Liver (tissue), 9 donors: ENCODE data around the gene STPG4. TPM values are rescaled to one million over a fixed set of nuclear protein-coding genes. Genes with fewer than 3 reads are reported as not detected.
A peak's percentile ranks its signal among the peaks of the same experiment; 100 is the strongest.

Experiments used
- DNase-seq: peaks from one replicate; pipeline ENCODE4 v3.0.0-alpha.2; 2017; ENCODE audit warnings: low spot score
- H3K27ac ChIP-seq, 2 donors: one replicate each; pipeline ENCODE4 v1.7.0; 2013; ENCODE audit warnings: inconsistent platforms in 2 of 2, low read length in 2 of 2, control low read depth in 1 of 2, low read depth in 1 of 2, mild to moderate bottlenecking in 1 of 2
- H3K27me3 ChIP-seq, 4 donors: one replicate each; pipeline versions ENCODE4 v1.6.1 to v1.7.0; 2013; ENCODE audit warnings: low read length in 3 of 4, inconsistent platforms in 1 of 4, mild to moderate bottlenecking in 1 of 4, moderate library complexity in 1 of 4; ENCODE audit not compliant: control insufficient read depth in 4 of 4, insufficient read depth in 4 of 4
- H3K36me3 ChIP-seq, 4 donors: one replicate each; pipeline versions ENCODE4 v1.6.1 to v1.7.0; 2013; ENCODE audit warnings: low read length in 3 of 4, mild to moderate bottlenecking in 3 of 4, low read depth in 1 of 4, moderate library complexity in 1 of 4; ENCODE audit not compliant: control insufficient read depth in 4 of 4, insufficient read depth in 3 of 4
- H3K4me1 ChIP-seq, 4 donors: one replicate each; pipeline versions ENCODE4 v1.6.1 to v1.7.0; 2013; ENCODE audit warnings: low read length in 3 of 4, mild to moderate bottlenecking in 3 of 4, moderate library complexity in 1 of 4; ENCODE audit not compliant: control insufficient read depth in 4 of 4, insufficient read depth in 4 of 4
- H3K4me3 ChIP-seq, 3 donors: one replicate each; pipeline versions ENCODE4 v1.6.1 to v1.7.0; 2013; ENCODE audit warnings: low read length in 3 of 3, control low read depth in 1 of 3, low read depth in 1 of 3, mild to moderate bottlenecking in 1 of 3
- H3K9ac ChIP-seq, 2 donors: one replicate each; pipeline ENCODE4 v1.7.0; 2013; ENCODE audit warnings: low read length in 2 of 2, mild to moderate bottlenecking in 2 of 2, moderate library complexity in 2 of 2, control low read depth in 1 of 2, low read depth in 1 of 2
- H3K9me3 ChIP-seq, 4 donors: one replicate each; pipeline versions ENCODE4 v1.6.1 to v1.7.0; 2013; ENCODE audit warnings: low read length in 3 of 4; ENCODE audit not compliant: control insufficient read depth in 4 of 4
- EGR1 ChIP-seq, 2 donors: IDR thresholded peaks; 2 replicates each; pipeline ENCODE4 v1.6.1; 2016 to 2018; ENCODE audit warnings: antibody characterized with exemption in 2 of 2, low read depth in 2 of 2
- FOXA1 ChIP-seq: IDR thresholded peaks from 2 replicates; pipeline ENCODE4 v1.6.1; 2016; ENCODE audit warnings: antibody characterized with exemption
- FOXA2 ChIP-seq: IDR thresholded peaks from 2 replicates; pipeline ENCODE4 v1.6.1; 2016; ENCODE audit warnings: antibody characterized with exemption
- GABPA ChIP-seq, 2 donors: IDR thresholded peaks in 1 of 2; conservative IDR thresholded peaks in 1 of 2; 2 replicates each; pipeline ENCODE4 v1.6.1; 2016; ENCODE audit warnings: antibody characterized with exemption in 2 of 2, mild to moderate bottlenecking in 1 of 2, moderate library complexity in 1 of 2
- HNF4A ChIP-seq, 2 donors: conservative IDR thresholded peaks; 2 replicates each; pipeline ENCODE4 v1.6.1; 2016; ENCODE audit warnings: antibody characterized with exemption in 2 of 2, mild to moderate bottlenecking in 2 of 2
- HNF4G ChIP-seq: IDR thresholded peaks from 2 replicates; pipeline ENCODE4 v1.6.1; 2016; ENCODE audit warnings: antibody characterized with exemption
- JUND ChIP-seq, 2 donors: IDR thresholded peaks; 2 replicates each; pipeline ENCODE4 v1.6.1; 2016; ENCODE audit warnings: antibody characterized with exemption in 2 of 2
- NR2F2 ChIP-seq: IDR thresholded peaks from 2 replicates; pipeline ENCODE4 v1.6.1; 2016; ENCODE audit warnings: antibody characterized with exemption
- RAD21 ChIP-seq, 2 donors: IDR thresholded peaks; 2 replicates each; pipeline ENCODE4 v1.6.1; 2016; ENCODE audit warnings: antibody characterized with exemption in 2 of 2, mild to moderate bottlenecking in 2 of 2
- RXRA ChIP-seq, 2 donors: IDR thresholded peaks; 2 replicates each; pipeline ENCODE4 v1.6.1; 2017 to 2018; ENCODE audit warnings: antibody characterized with exemption in 2 of 2, mild to moderate bottlenecking in 1 of 2
- SP1 ChIP-seq: IDR thresholded peaks from 2 replicates; pipeline ENCODE4 v1.6.1; 2018; ENCODE audit warnings: antibody characterized with exemption, mild to moderate bottlenecking
- TAF1 ChIP-seq: conservative IDR thresholded peaks from 2 replicates; pipeline ENCODE4 v1.6.1; 2016; ENCODE audit warnings: antibody characterized with exemption, mild to moderate bottlenecking
- YY1 ChIP-seq: IDR thresholded peaks from 2 replicates; pipeline ENCODE4 v1.6.1; 2016; ENCODE audit warnings: antibody characterized with exemption, mild to moderate bottlenecking
- WGBS: extraction: QIAGEN DNeasy Blood & Tissue Kit; methylation state at CpG from one replicate; pipeline ENCODE4 v1.1.7; 2013; 5-methylcytosine and 5-hydroxymethylcytosine counted together
- polyA plus RNA-seq, 2 donors: library from polyadenylated mRNA; stranded (reverse) in 1 of 2; unstranded in 1 of 2; fragments of 200-250 nt in 1 of 2; fragments of >200 nt in 1 of 2; fragmentation: Nextera tagmentation in 1 of 2; extraction: Ambion mirVana in 1 of 2; gene quantifications; one replicate each; pipeline versions ENCODE4 v1.2.1 to v1.2.3, GENCODE V29; 2013 to 2015
- total RNA-seq, 2 donors: library from RNA; depleted of rRNA; stranded (reverse); fragments of >200 nt; gene quantifications; one replicate each; pipeline ENCODE4 v1.2.3, GENCODE V29; 2014
- TF ChIP-seq, protein P1 (sequence below): IDR thresholded peaks from 2 replicates; pipeline ENCODE4 v1.6.1; 2016; ENCODE audit warnings: antibody characterized with exemption, mild to moderate bottlenecking
- TF ChIP-seq, protein P2 (sequence below): fragments of 150-350 bp; IDR thresholded peaks from 2 replicates; pipeline ENCODE4 v1.5.1; 2017; ENCODE audit warnings: improper control_type of control experiment, low read depth, low read length; ENCODE audit not compliant: missing input control
- TF ChIP-seq, protein P3 (sequence below): IDR thresholded peaks from 2 replicates; pipeline ENCODE4 v1.6.1; 2016; ENCODE audit warnings: antibody characterized with exemption
- TF ChIP-seq, protein P4 (sequence below): IDR thresholded peaks from 2 replicates; pipeline ENCODE4 v1.6.1; 2016; ENCODE audit warnings: antibody characterized with exemption
- TF ChIP-seq, protein P5 (sequence below): IDR thresholded peaks from 2 replicates; pipeline ENCODE4 v1.6.1; 2016; ENCODE audit warnings: antibody characterized with exemption
- donor health status: healthy.
- donor health status: healthy.
- donor health status: healthy.
- donor health status: healthy.
- donor health status: healthy.

STPG4 gene
- total and polyA plus RNA-seq, 4 donors = 0.25 TPM; not detected in 3

DNA sequence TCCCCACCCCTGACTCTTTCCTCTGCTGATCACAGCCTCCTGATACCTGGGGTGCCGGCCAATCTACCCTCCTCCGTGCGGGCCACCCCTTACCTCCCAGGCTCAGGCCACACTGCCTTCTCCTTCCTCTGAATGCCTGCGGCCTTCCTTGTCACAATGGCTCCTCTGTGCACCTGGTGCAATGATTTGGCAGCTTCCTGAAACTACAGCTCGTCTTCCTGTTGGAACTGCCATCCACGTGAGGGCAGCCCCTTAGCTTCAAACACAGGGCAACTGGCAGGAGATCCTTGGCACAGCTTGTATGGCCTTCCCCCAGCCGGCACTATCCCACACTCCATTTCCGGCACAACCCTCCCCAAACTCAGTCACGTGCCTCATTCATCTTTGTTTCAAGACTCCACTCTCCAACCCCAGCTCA lies 69.0 kb downstream of the STPG4 start:
- Histone ChIP-seq H3K27me3 (no peaks in the 10 kb centered on the region), H3K9ac (no peak overlapping the region), H3K27ac (peak overlapping the region in 1 of 2 donors; percentile 39), H3K4me3 (no peak overlapping the region), H3K4me1 (peaks cover under 1 to 4% (median 2%) of the 10 kb centered on the region in 4 donors), H3K36me3 (no peaks in the 10 kb centered on the region), H3K9me3 (no peaks in the 10 kb centered on the region)
- no peak for DNase-seq
- TF ChIP-seq NR2F2 (no peak), RXRA (IDR thresholded peaks at IDR 0.05) (no peak), HNF4A (conservative IDR thresholded peaks at IDR 0.05) (no peak), RAD21 (IDR thresholded peaks at IDR 0.05) (no peak), JUND (IDR thresholded peaks at IDR 0.05) (no peak), YY1 (no peak), SP1 (no peak), FOXA1 (no peak), HNF4G (no peak), EGR1 (IDR thresholded peaks at IDR 0.05; ENCODE audit: low read depth in 2 of 2) (no peak), TAF1 (no peak), FOXA2 (no peak), GABPA (IDR thresholded peaks at IDR 0.05 in 1 of 2, conservative IDR thresholded peaks at IDR 0.05 in 1 of 2) (no peak)
- TF ChIP-seq, protein P1, sequence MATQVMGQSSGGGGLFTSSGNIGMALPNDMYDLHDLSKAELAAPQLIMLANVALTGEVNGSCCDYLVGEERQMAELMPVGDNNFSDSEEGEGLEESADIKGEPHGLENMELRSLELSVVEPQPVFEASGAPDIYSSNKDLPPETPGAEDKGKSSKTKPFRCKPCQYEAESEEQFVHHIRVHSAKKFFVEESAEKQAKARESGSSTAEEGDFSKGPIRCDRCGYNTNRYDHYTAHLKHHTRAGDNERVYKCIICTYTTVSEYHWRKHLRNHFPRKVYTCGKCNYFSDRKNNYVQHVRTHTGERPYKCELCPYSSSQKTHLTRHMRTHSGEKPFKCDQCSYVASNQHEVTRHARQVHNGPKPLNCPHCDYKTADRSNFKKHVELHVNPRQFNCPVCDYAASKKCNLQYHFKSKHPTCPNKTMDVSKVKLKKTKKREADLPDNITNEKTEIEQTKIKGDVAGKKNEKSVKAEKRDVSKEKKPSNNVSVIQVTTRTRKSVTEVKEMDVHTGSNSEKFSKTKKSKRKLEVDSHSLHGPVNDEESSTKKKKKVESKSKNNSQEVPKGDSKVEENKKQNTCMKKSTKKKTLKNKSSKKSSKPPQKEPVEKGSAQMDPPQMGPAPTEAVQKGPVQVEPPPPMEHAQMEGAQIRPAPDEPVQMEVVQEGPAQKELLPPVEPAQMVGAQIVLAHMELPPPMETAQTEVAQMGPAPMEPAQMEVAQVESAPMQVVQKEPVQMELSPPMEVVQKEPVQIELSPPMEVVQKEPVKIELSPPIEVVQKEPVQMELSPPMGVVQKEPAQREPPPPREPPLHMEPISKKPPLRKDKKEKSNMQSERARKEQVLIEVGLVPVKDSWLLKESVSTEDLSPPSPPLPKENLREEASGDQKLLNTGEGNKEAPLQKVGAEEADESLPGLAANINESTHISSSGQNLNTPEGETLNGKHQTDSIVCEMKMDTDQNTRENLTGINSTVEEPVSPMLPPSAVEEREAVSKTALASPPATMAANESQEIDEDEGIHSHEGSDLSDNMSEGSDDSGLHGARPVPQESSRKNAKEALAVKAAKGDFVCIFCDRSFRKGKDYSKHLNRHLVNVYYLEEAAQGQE = no peak
- TF ChIP-seq, protein P2, sequence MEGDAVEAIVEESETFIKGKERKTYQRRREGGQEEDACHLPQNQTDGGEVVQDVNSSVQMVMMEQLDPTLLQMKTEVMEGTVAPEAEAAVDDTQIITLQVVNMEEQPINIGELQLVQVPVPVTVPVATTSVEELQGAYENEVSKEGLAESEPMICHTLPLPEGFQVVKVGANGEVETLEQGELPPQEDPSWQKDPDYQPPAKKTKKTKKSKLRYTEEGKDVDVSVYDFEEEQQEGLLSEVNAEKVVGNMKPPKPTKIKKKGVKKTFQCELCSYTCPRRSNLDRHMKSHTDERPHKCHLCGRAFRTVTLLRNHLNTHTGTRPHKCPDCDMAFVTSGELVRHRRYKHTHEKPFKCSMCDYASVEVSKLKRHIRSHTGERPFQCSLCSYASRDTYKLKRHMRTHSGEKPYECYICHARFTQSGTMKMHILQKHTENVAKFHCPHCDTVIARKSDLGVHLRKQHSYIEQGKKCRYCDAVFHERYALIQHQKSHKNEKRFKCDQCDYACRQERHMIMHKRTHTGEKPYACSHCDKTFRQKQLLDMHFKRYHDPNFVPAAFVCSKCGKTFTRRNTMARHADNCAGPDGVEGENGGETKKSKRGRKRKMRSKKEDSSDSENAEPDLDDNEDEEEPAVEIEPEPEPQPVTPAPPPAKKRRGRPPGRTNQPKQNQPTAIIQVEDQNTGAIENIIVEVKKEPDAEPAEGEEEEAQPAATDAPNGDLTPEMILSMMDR = no peak
- TF ChIP-seq, protein P3, sequence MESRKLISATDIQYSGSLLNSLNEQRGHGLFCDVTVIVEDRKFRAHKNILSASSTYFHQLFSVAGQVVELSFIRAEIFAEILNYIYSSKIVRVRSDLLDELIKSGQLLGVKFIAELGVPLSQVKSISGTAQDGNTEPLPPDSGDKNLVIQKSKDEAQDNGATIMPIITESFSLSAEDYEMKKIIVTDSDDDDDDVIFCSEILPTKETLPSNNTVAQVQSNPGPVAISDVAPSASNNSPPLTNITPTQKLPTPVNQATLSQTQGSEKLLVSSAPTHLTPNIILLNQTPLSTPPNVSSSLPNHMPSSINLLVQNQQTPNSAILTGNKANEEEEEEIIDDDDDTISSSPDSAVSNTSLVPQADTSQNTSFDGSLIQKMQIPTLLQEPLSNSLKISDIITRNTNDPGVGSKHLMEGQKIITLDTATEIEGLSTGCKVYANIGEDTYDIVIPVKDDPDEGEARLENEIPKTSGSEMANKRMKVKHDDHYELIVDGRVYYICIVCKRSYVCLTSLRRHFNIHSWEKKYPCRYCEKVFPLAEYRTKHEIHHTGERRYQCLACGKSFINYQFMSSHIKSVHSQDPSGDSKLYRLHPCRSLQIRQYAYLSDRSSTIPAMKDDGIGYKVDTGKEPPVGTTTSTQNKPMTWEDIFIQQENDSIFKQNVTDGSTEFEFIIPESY = no peak
- TF ChIP-seq, protein P4, sequence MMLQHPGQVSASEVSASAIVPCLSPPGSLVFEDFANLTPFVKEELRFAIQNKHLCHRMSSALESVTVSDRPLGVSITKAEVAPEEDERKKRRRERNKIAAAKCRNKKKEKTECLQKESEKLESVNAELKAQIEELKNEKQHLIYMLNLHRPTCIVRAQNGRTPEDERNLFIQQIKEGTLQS = no peak
- TF ChIP-seq, protein P5, sequence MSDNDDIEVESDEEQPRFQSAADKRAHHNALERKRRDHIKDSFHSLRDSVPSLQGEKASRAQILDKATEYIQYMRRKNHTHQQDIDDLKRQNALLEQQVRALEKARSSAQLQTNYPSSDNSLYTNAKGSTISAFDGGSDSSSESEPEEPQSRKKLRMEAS = no peak
- WGBS = 77% methylated on average over 9 of the region's 9 CpGs
